H1 (cell line): Measurements from ENCODE around the gene ENTREP3. TPM values are rescaled to one million over a fixed set of nuclear protein-coding genes. Genes with fewer than 3 reads are reported as not detected.

Experiments
- CHD7 ChIP-seq: fragments of 300-600 bp; sonication (generic); IDR thresholded peaks from 2 replicates; pipeline ENCODE4 v1.7.1; 2012; ENCODE audit warnings: low read length, moderate library complexity, mild to moderate bottlenecking, inconsistent platforms; ENCODE audit not compliant: insufficient replicate concordance
- EZH2 ChIP-seq: fragments of 200-600 bp; sonication (generic); IDR thresholded peaks from 2 replicates; pipeline ENCODE4 v1.7.1; 2012; ENCODE audit warnings: low read depth, mild to moderate bottlenecking, moderate library complexity, low read length, inconsistent platforms; ENCODE audit not compliant: severe bottlenecking
- GABPA ChIP-seq: IDR thresholded peaks from 2 replicates; pipeline ENCODE4 v1.6.1; 2011; ENCODE audit warnings: mild to moderate bottlenecking, low read length, moderate library complexity, borderline replicate concordance; ENCODE audit not compliant: insufficient read depth
- HDAC2 ChIP-seq, 2 experiments: fragments of 300-600 bp in 1 of 2; sonication (generic) in 1 of 2; IDR thresholded peaks; 2 replicates each; pipeline ENCODE4 v1.6.1; 2011 to 2012; ENCODE audit warnings: low read depth in 2 of 2, low read length in 2 of 2, mild to moderate bottlenecking in 2 of 2, moderate library complexity in 2 of 2, borderline replicate concordance in 1 of 2, inconsistent platforms in 1 of 2
- PHF8 ChIP-seq: fragments of 200-600 bp; sonication (generic); conservative IDR thresholded peaks from 2 replicates; pipeline ENCODE4 v1.7.1; 2012; ENCODE audit warnings: low read depth, mild to moderate bottlenecking, inconsistent platforms, low read length, moderate library complexity
- POLR2A ChIP-seq, 2 experiments: IDR thresholded peaks; 1 replicate in 1 of 2; 2 replicates in 1 of 2; pipeline ENCODE4 v1.6.1; 2011; ENCODE audit warnings: low read depth in 2 of 2, low read length in 2 of 2, mild to moderate bottlenecking in 2 of 2; ENCODE audit errors: control extremely low read depth in 1 of 2
- RAD21 ChIP-seq, 2 experiments: IDR thresholded peaks in 1 of 2; conservative IDR thresholded peaks in 1 of 2; 2 replicates each; pipeline ENCODE4 v1.6.1; 2011; ENCODE audit warnings: low read depth in 2 of 2, low read length in 2 of 2, improper control_type of control experiment in 1 of 2, inconsistent platforms in 1 of 2, mild to moderate bottlenecking in 1 of 2, moderate library complexity in 1 of 2
- TAF7 ChIP-seq: optimal IDR thresholded peaks from 2 replicates; pipeline ENCODE3; 2011; ENCODE audit warnings: low read depth, mild to moderate bottlenecking, inconsistent platforms, low read length, moderate library complexity, borderline replicate concordance
- polyA plus RNA-seq, 7 experiments: library from polyadenylated mRNA; depleted of rRNA in 3 of 7; stranded (reverse) in 5 of 7; unstranded in 2 of 7; fragments of >200 nt in 5 of 7; fragments of 200-250 nt in 2 of 7; gene quantifications; 1 replicate in 5 of 7; 2 replicates in 1 of 7; 4 replicates in 1 of 7; pipeline versions ENCODE4 v1.2.1 to v1.2.3, GENCODE V29; 2011 to 2013; ENCODE audit warnings: missing spikeins in 2 of 7, mixed read lengths in 2 of 7
- total RNA-seq: library from RNA; stranded (reverse); fragmentation: NEBNext Ultra II Directional; extraction: Animal tissue kit (Norgen Biotek cat#: 25700); gene quantifications from 2 replicates; pipeline ENCODE4 v1.2.1, GENCODE V29; 2021

The ENTREP3 gene
- total and polyA plus RNA-seq, 2 of the 8 experiments (the other 6 are each of a cell fraction or from before 2014, with no cell fraction given) = 22.8 to 52.2 TPM

DNA sequence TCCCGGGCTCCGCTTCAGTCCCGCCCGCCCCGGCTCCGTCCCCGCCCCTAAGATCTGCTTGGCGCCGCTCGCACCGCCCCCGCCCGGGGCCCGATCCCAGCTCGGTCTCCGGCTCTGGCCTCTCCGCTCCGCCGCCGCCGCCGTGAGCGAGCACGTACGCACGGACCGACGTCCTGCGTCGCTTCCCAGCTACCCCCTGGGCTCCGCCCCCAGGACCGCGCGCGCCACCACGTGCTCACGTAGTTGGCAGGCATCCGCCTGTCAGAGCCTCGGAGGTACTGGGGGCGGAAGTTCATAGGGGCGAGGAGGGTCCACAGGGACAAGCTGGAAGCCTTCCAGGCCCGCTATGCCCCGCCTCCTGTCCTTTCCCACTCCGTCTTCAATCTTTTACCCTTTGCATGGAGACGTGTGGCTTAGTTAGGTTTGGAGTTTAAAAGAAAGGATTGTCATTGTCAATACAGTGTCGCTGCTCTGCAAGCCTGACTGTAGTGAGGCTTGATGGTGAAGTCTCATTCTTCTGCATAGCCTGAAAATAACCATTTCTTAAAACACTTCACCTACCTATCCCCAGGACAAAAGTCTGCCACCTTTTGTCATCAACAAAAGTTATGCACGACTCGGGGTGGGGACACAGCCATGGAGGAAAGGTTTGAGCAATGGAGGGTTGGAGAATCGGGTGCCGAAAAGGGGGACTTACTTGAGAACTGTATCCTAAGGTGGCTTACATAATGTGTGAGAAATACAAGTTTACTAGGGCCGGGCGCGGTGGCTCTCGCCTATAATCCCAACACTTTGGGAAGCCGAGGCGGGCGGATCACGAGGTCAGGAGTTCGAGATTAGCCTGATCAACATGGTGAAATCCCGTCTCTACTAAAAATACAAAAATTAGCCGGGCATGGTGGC is 18.3 kb upstream of the ENTREP3 start, which contains the start of gene CLK2 (continued):
- TF ChIP-seq CHD7 (no peak), RAD21 (IDR thresholded peaks at IDR 0.05 in 1 of 2, conservative IDR thresholded peaks at IDR 0.05 in 1 of 2; ENCODE audit: low read depth in 2 of 2, low read length in 2 of 2) (0 out of 4 replicates have a peak, but pooled peaks of 1 of the 2 experiments have one; percentile 1), TAF7 (peak; percentile 67), POLR2A (IDR thresholded peaks at IDR 0.05; ENCODE audit: control extremely low read depth in 1 of 2, low read depth in 2 of 2, low read length in 2 of 2) (peak; percentile 62 to 68; a peak in 2 of 3 replicates), HDAC2 (IDR thresholded peaks at IDR 0.05; ENCODE audit: borderline replicate concordance in 1 of 2, low read depth in 2 of 2, low read length in 2 of 2) (no peak), GABPA (no peak), EZH2 (no peak), PHF8 (peak; percentile 83; the same call in 1 of the 2 replicates)
